Measurements from ENCODE around the gene MRPL10. TPM values are rescaled to one million over a fixed set of nuclear protein-coding genes. Genes with fewer than 3 reads are reported as not detected.

The MRPL10 gene
- total RNA-seq, 5 donors from 2014 or later (not counting 1 experiment from before 2014, with no cell fraction given), result 34.1 to 60.1 (median 41.6) TPM

Other genes with a start within 250 kb of the MRPL10 start
- gene KPNB1, start 181.6 kb downstream of the MRPL10 start, total RNA-seq, result 100 to 1,000 TPM; 216 to 262 (median 240) TPM
- 10 to 100 TPM in 1 of 5 donors, 1 to 10 TPM in 4; 4.5 to 20.5 (median 7.2) TPM for gene TBKBP1, start 137.4 kb downstream of the MRPL10 start, total RNA-seq
- gene TBX21, start 98.3 kb downstream of the MRPL10 start, total RNA-seq, result 10 to 100 TPM in 4 of 5 donors, 1 to 10 TPM in 1; 7.9 to 37.3 (median 20.8) TPM
- 10 to 100 TPM; 40.4 to 57.1 (median 43.9) TPM for gene OSBPL7, start 9.7 kb downstream of the MRPL10 start, total RNA-seq
- gene LRRC46, start 129 bp upstream of the MRPL10 start, total RNA-seq, result 1 to 10 TPM in 2 of 5 donors, under 1 TPM in 3; 0.20 to 1.0 (median 0.88) TPM
- 10 to 100 TPM; 27.0 to 44.3 (median 40.6) TPM for gene SCRN2, start 9.7 kb upstream of the MRPL10 start, total RNA-seq
- under 1 TPM; 0.10 to 0.26 (median 0.13) TPM for gene SP6, start 19.6 kb upstream of the MRPL10 start, total RNA-seq
- 10 to 100 TPM; 27.1 to 41.6 (median 32.8) TPM for gene SP2, start 64.7 kb upstream of the MRPL10 start, total RNA-seq
- 10 to 100 TPM; 10.3 to 18.5 (median 15.7) TPM for gene PNPO, start 110.0 kb upstream of the MRPL10 start, total RNA-seq
- under 1 TPM in 3 of 5 donors, not detected in 2; 0.18 to 0.44 (median 0.26) TPM for gene PRR15L, start 126.3 kb upstream of the MRPL10 start, total RNA-seq
- 100 to 1,000 TPM; 247 to 349 (median 318) TPM for gene CDK5RAP3, start 139.6 kb upstream of the MRPL10 start, total RNA-seq
- gene COPZ2, start 206.3 kb upstream of the MRPL10 start, total RNA-seq, result 1 to 10 TPM; 1.2 to 2.6 (median 1.9) TPM
- 10 to 100 TPM; 30.3 to 61.6 (median 43.9) TPM for gene NFE2L1, start 216.8 kb upstream of the MRPL10 start, total RNA-seq